Measurements from ENCODE around the gene MSLN. TPM values are rescaled to one million over a fixed set of nuclear protein-coding genes. Genes with fewer than 3 reads are reported as not detected.
A peak's percentile ranks its signal among the peaks of the same experiment; 100 is the strongest.

MSLN gene
- total and polyA plus RNA-seq, 2 of the 8 experiments (the other 6 are each of a cell fraction or from before 2014, with no cell fraction given) = 0.28 to 0.50 TPM

GRCh38 chr16:727291-727977 lies 33.1 kb upstream of the MSLN start (continued):
- peak; percentile 14 to 48; a peak in 1 of 4 replicates for TF ChIP-seq HDAC2 (IDR thresholded peaks at IDR 0.05; ENCODE audit: borderline replicate concordance in 1 of 2, low read depth in 2 of 2, low read length in 2 of 2)
